A549 treated with DMSO at 1 μM for 4 hours (cell line): Measurements from ENCODE around the gene FAH. TPM values are rescaled to one million over a fixed set of nuclear protein-coding genes. Genes with fewer than 3 reads are reported as not detected.

Experiments used
- total RNA-seq: library from RNA; stranded (reverse); fragments of 200-300 nt; extraction: Qiagen RNA extraction; gene quantifications from 5 replicates; pipeline ENCODE4 v1.2.3, GENCODE V29; 2022; ENCODE audit warnings: low read depth

FAH gene
- total RNA-seq, result 33.0 to 40.2 TPM (median 38.0 TPM) in 5 replicates

GRCh38 chr15:80152896-80153876, at the start of gene FAH:
FAH (plus strand) TSS chr15:80152999; CDS start chr15:80153055, 56 bp downstream.

Other genes with a start within 250 kb of the FAH start
- gene BCL2A1, start 181.8 kb upstream of the FAH start, total RNA-seq, result 16.7 to 27.1 TPM (median 19.4 TPM) in 5 replicates
- gene ZFAND6, start 93.3 kb upstream of the FAH start, total RNA-seq, result 108 to 130 TPM (median 122 TPM) in 5 replicates
- gene CTXND1, start 99.2 kb downstream of the FAH start, total RNA-seq, result 0.01 to 0.02 TPM (median 0.01 TPM) in 3 of 5 replicates, not detected in the others